GM23248 (cell line): ENCODE data around the gene EGF.

ENCODE experiments used
- EZH2 ChIP-seq: fragments of 200-600 bp; sonication (generic); IDR thresholded peaks from 2 replicates; pipeline ENCODE4 v1.6.1; 2018; ENCODE audit warnings: antibody characterized with exemption, mild to moderate bottlenecking; ENCODE audit not compliant: insufficient read depth, poor library complexity, severe bottlenecking
- EZH2phosphoT487 ChIP-seq: fragments of 200-600 bp; sonication (generic); IDR thresholded peaks from 2 replicates; pipeline ENCODE4 v1.6.1; 2018; ENCODE audit warnings: antibody characterized with exemption, moderate library complexity, mild to moderate bottlenecking, low read depth; ENCODE audit not compliant: insufficient read depth

DNA sequence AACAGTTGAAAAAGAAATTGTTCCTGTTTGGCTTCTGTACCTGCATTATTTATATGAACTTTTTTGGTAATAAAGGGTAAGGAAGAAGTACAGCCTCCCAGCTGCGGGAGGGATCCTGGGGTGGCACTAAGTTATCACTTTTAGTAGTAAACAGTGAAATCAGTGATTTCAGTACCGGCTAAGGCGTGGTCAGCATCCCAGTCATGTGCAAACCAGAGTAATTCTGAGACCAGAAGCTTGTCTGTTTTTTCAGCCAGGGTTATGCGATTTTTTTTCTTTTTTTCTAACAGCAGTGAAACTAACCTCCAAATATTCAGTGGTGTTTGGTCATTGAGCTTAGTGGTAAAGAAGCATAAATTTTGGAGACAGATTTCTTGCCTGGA, 3.3 kb downstream of the EGF start:
- TF ChIP-seq EZH2phosphoT487 (no peak), EZH2 (no peak)
